K562 (cell line): Measurements from ENCODE around the gene ENG. TPM values are rescaled to one million over a fixed set of nuclear protein-coding genes. Genes with fewer than 3 reads are reported as not detected.

ENCODE experiments used
- ATF1 ChIP-seq, 2 experiments: fragments of 450-650 bp in 1 of 2; IDR thresholded peaks; 2 replicates each; pipeline ENCODE4 v1.6.1; 2016; ENCODE audit warnings: missing compliant biosample characterization in 1 of 2, missing genetic modification characterization in 1 of 2
- MCM2 ChIP-seq: fragments of 450-650 bp; IDR thresholded peaks from 2 replicates; pipeline ENCODE4 v1.6.1; 2017; ENCODE audit warnings: low read depth, mild to moderate bottlenecking
- MEF2D ChIP-seq: conservative IDR thresholded peaks from 2 replicates; pipeline ENCODE4 v1.6.1; 2016; ENCODE audit warnings: low read depth, missing genetic modification characterization, missing compliant biosample characterization
- MIER1 ChIP-seq: fragments of 450-650 bp; IDR thresholded peaks from 2 replicates; pipeline ENCODE4 v1.6.1; 2016; ENCODE audit warnings: antibody characterized with exemption, mild to moderate bottlenecking, low read depth
- MTA3 ChIP-seq: fragments of 450-650 bp; formaldehyde crosslinking; IDR thresholded peaks from 2 replicates; pipeline ENCODE4 v1.6.1; 2017; ENCODE audit warnings: mild to moderate bottlenecking, borderline replicate concordance
- SAP30 ChIP-seq: fragments of 200-600 bp; sonication (generic); IDR thresholded peaks from 2 replicates; pipeline ENCODE4 v1.6.1; 2012; ENCODE audit warnings: borderline replicate concordance, low read depth, mild to moderate bottlenecking, moderate library complexity, low read length, control low read depth, inconsistent platforms; ENCODE audit not compliant: insufficient read depth, poor library complexity, severe bottlenecking
- SMARCE1 ChIP-seq: fragments of 450-650 bp; IDR thresholded peaks from 2 replicates; pipeline ENCODE4 v1.7.1; 2016; ENCODE audit warnings: mild to moderate bottlenecking
- TBL1XR1 ChIP-seq, 2 experiments: IDR thresholded peaks; 2 replicates each; pipeline ENCODE4 v1.6.1; 2012; ENCODE audit warnings: improper control_type of control experiment in 2 of 2, low read length in 2 of 2, mild to moderate bottlenecking in 1 of 2
- ZFP36 ChIP-seq: fragments of 150-350 bp; IDR thresholded peaks from 2 replicates; pipeline ENCODE4 v1.6.1; 2018; ENCODE audit warnings: low read length, low read depth; ENCODE audit not compliant: partially characterized antibody
- ZFX ChIP-seq: sonication (generic); formaldehyde crosslinking; IDR thresholded peaks from 2 replicates; pipeline ENCODE4 v1.8.0; 2022; ENCODE audit warnings: mild to moderate bottlenecking, missing genetic modification reagents, moderate library complexity
- ZNF184 ChIP-seq: sonication (generic); formaldehyde crosslinking; IDR thresholded peaks from 2 replicates; pipeline ENCODE4 v1.5.0; 2020; ENCODE audit warnings: missing genetic modification reagents
- ZNF280B ChIP-seq: fragments of 250-450 bp; sonication (Bioruptor Pico); IDR thresholded peaks from 2 replicates; pipeline ENCODE4 v1.5.1; 2021; ENCODE audit warnings: mild to moderate bottlenecking
- polyA plus RNA-seq, 8 experiments: library from polyadenylated mRNA; depleted of rRNA in 4 of 8; stranded (reverse) in 5 of 8; unstranded in 3 of 8; fragments of >200 nt; fragmentation: Nextera tagmentation in 2 of 8; fragmentation: Illumina TruSeq in 1 of 8; extraction: Ambion mirVana in 2 of 8; extraction: Trizol in 1 of 8; gene quantifications; 2 replicates each; pipeline versions ENCODE4 v1.2.1 to v1.2.3, GENCODE V29; 2011 to 2014; ENCODE audit warnings: inconsistent platforms in 1 of 8, missing spikeins in 1 of 8
- total RNA-seq, 7 experiments: library from RNA; depleted of rRNA in 6 of 7; stranded (reverse); fragments of >200 nt in 6 of 7; fragmentation: Illumina TruSeq in 2 of 7; extraction: Trizol in 2 of 7; gene quantifications; 2 replicates each; pipeline versions ENCODE4 v1.2.1 to v1.2.3, GENCODE V29; 2011 to 2021; ENCODE audit warnings: low replicate concordance in 1 of 7
- TF ChIP-seq, protein P1 (sequence below): sonication (generic); formaldehyde crosslinking; IDR thresholded peaks from 2 replicates; pipeline ENCODE4 v1.8.1; 2023; ENCODE audit warnings: missing genetic modification reagents, mild to moderate bottlenecking, borderline replicate concordance
- TF ChIP-seq, protein P2 (sequence below): fragments of 200-800 bp; sonication (Bioruptor generic); IDR thresholded peaks from 2 replicates; pipeline ENCODE4 v1.6.1; 2017; ENCODE audit warnings: missing genetic modification characterization, missing compliant biosample characterization
- TF ChIP-seq, protein P3 (sequence below): IDR thresholded peaks from 2 replicates; pipeline ENCODE4 v1.6.1; 2012; ENCODE audit warnings: low read depth, low read length, improper control_type of control experiment, borderline replicate concordance

The ENG gene
- total and polyA plus RNA-seq, 9 of the 15 experiments (the other 6 are each of a cell fraction or from before 2014, with no cell fraction given): 0.04 to 0.40 (median 0.14) TPM; not detected in 1

GRCh38 chr9:127846443-127847177, 7.8 kb downstream of the ENG start (continued):
- TF ChIP-seq ZFP36 (peak; percentile 79), MTA3 (peak; percentile 16; the same call in 1 of the 2 replicates), ZNF280B (CRISPR knock-in tag) (no peak), MCM2 (no peak), ZFX (CRISPR knock-in tag) (peak; percentile 67), SAP30 (no peak), TBL1XR1 (IDR thresholded peaks at IDR 0.05; ENCODE audit: low read length in 2 of 2) (peak in 1 of 2 experiments; percentile 61; a peak in 1 of 4 replicates), MEF2D (tag) (0 out of 2 replicates have a peak, but pooled peaks have one; percentile 19), MIER1 (no peak), SMARCE1 (peak; percentile 76; the same call in 1 of the 2 replicates), ZNF184 (CRISPR knock-in tag) (no peak), ATF1 (CRISPR knock-in tag; IDR thresholded peaks at IDR 0.05) (no peak), ATF1 (tag; IDR thresholded peaks at IDR 0.05) (0 out of 2 replicates have a peak, but pooled peaks have one; percentile 28)
- TF ChIP-seq, protein P1, sequence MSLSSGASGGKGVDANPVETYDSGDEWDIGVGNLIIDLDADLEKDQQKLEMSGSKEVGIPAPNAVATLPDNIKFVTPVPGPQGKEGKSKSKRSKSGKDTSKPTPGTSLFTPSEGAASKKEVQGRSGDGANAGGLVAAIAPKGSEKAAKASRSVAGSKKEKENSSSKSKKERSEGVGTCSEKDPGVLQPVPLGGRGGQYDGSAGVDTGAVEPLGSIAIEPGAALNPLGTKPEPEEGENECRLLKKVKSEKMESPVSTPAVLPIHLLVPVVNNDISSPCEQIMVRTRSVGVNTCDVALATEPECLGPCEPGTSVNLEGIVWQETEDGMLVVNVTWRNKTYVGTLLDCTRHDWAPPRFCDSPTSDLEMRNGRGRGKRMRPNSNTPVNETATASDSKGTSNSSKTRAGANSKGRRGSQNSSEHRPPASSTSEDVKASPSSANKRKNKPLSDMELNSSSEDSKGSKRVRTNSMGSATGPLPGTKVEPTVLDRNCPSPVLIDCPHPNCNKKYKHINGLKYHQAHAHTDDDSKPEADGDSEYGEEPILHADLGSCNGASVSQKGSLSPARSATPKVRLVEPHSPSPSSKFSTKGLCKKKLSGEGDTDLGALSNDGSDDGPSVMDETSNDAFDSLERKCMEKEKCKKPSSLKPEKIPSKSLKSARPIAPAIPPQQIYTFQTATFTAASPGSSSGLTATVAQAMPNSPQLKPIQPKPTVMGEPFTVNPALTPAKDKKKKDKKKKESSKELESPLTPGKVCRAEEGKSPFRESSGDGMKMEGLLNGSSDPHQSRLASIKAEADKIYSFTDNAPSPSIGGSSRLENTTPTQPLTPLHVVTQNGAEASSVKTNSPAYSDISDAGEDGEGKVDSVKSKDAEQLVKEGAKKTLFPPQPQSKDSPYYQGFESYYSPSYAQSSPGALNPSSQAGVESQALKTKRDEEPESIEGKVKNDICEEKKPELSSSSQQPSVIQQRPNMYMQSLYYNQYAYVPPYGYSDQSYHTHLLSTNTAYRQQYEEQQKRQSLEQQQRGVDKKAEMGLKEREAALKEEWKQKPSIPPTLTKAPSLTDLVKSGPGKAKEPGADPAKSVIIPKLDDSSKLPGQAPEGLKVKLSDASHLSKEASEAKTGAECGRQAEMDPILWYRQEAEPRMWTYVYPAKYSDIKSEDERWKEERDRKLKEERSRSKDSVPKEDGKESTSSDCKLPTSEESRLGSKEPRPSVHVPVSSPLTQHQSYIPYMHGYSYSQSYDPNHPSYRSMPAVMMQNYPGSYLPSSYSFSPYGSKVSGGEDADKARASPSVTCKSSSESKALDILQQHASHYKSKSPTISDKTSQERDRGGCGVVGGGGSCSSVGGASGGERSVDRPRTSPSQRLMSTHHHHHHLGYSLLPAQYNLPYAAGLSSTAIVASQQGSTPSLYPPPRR: no peak
- TF ChIP-seq, protein P2, sequence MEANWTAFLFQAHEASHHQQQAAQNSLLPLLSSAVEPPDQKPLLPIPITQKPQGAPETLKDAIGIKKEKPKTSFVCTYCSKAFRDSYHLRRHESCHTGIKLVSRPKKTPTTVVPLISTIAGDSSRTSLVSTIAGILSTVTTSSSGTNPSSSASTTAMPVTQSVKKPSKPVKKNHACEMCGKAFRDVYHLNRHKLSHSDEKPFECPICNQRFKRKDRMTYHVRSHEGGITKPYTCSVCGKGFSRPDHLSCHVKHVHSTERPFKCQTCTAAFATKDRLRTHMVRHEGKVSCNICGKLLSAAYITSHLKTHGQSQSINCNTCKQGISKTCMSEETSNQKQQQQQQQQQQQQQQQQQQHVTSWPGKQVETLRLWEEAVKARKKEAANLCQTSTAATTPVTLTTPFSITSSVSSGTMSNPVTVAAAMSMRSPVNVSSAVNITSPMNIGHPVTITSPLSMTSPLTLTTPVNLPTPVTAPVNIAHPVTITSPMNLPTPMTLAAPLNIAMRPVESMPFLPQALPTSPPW: peak; percentile 67; the same call in 1 of the 2 replicates
- TF ChIP-seq, protein P3, sequence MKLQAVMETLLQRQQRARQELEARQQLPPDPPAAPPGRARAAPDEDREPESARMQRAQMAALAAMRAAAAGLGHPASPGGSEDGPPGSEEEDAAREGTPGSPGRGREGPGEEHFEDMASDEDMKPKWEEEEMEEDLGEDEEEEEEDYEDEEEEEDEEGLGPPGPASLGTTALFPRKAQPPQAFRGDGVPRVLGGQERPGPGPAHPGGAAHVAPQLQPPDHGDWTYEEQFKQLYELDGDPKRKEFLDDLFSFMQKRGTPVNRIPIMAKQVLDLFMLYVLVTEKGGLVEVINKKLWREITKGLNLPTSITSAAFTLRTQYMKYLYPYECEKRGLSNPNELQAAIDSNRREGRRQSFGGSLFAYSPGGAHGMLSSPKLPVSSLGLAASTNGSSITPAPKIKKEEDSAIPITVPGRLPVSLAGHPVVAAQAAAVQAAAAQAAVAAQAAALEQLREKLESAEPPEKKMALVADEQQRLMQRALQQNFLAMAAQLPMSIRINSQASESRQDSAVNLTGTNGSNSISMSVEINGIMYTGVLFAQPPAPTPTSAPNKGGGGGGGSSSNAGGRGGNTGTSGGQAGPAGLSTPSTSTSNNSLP: no peak
